Stimulated activated naive CD8-positive, alpha-beta T cell treated with anti-CD3 and anti-CD28 coated beads, Interleukin-15, amount 100 ng/mL, for 72 hours (primary cell): ENCODE results near the gene NUBP2.
"Not testable (repeated sequence)": the region's sequence is repeated elsewhere in the genome, so short reads cannot be mapped to it uniquely, and the experiment has no call there.

ENCODE experiments used
- ATAC-seq: fragments of 150-1000 bp; cut with Tn5 transposase; 2 replicates; pipeline ENCODE4 v1.10.0; 2021; ENCODE audit warnings: mild to moderate bottlenecking, moderate library complexity
- DNase-seq, 2 donors: peaks; one replicate each; pipeline ENCODE4 v3.0.0; 2021 to 2022
- H3K27ac Mint-ChIP-seq, 2 donors: one replicate each; pipeline ENCODE4 v1.8.0; 2022; ENCODE audit warnings: mild to moderate bottlenecking in 2 of 2, mixed read lengths in 2 of 2, moderate library complexity in 2 of 2
- H3K27me3 Mint-ChIP-seq: one replicate; pipeline ENCODE4 v1.8.0; 2022; ENCODE audit warnings: mixed read lengths
- H3K4me1 Mint-ChIP-seq: one replicate; pipeline ENCODE4 v1.8.0; 2022; ENCODE audit warnings: mild to moderate bottlenecking, mixed read lengths
- H3K4me3 Mint-ChIP-seq, 2 donors: one replicate each; pipeline ENCODE4 v1.8.0; 2022; ENCODE audit warnings: mild to moderate bottlenecking in 2 of 2, mixed read lengths in 2 of 2, moderate library complexity in 1 of 2
- H3K9me3 Mint-ChIP-seq, 2 donors: one replicate each; pipeline ENCODE4 v1.8.0; 2022; ENCODE audit warnings: mixed read lengths in 2 of 2

The NUBP2 gene

DNA sequence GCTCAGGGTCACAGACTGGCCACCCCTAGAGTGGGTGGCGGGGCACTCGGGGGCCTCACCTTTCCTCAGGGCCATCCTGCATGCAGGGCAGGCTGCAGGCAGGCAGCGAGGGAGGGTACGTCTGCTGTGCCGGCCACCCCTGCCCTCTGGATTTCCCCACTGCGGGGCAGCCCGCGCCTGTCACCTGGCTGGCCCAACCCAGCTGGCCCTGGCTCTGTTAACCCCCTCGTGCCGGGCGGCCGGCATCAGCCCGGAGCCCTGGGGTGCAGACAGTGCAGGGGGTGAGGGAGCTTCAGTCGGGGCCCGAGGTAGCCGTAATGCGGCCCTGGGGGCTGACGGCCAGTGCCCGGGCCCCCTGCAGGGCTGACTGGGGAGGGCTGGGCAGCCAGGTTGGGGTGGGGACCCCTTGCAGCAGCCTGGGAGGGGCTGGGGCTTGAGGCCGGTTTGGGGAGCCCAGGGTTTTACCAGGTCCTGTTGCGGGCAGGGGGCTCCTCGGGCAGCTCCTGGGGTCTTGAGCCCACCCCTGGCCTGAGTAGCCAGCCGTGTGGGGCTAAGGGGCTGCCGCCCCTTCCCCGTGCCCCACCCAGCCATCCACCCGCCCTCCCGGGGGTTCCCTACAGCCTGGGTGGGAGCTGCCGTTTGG, 10.9 kb downstream of the NUBP2 start, which contains the start of gene IGFALS:
Gene IGFALS, minus strand, starts transcription at position 128 of the 643 bp plus-strand sequence. Its CDS starts 53 bp downstream, at position 75.
- peaks cover 0 to 8% of the 10 kb centered on the region in 2 donors for H3K9me3 Mint-ChIP-seq
- peak in 1 of 2 donors; percentile 11 for DNase-seq
- no peaks in the 10 kb centered on the region for H3K27me3 Mint-ChIP-seq
- H3K4me3 Mint-ChIP-seq: no peak within 1 kb of the TSS
- peak; percentile 14 for ATAC-seq
- no peak within 1 kb of the TSS for H3K27ac Mint-ChIP-seq
- peaks cover 4% of the 10 kb centered on the region for H3K4me1 Mint-ChIP-seq

DNA sequence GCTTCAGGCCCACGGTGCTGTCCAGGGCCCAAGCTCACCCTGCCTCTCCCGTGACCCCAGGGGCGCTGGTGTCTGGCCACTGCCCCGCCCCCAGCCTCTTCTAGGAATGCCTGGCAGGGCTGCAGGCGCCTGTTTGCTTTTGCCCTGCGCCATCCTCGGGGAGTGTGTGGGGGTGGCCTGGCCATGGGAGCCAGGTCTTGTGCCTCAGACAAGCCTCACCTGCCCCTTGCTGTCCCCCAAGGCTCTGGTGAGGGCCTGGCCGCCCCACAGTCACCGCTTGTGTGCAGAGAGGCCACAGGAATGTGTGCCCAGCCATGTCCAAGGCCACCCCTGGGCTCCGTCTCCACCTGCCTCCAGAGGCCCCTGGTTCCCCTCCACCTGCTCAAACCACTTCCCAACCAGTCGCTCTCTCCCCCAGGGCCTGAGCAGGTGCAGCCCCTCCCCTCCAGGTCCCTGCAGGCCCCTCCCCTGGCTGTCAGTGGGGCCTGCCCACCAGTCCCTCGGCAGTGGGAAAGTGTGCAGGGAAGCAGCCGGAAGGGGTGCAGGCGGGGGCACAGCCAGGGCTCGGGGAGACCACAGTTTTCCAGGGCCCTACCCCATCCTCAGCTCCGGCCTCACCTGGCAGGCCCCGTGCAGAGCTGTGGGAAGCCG, 11.6 kb downstream of the NUBP2 start:
- no peaks in the 10 kb centered on the region for H3K27me3 Mint-ChIP-seq
- H3K27ac Mint-ChIP-seq: no peak overlapping the region
- ATAC-seq: no peak
- no peaks in the 10 kb centered on the region for H3K4me1 Mint-ChIP-seq
- peak in 1 of 2 donors; percentile 8 for DNase-seq
- no peak overlapping the region for H3K4me3 Mint-ChIP-seq
- peaks cover 5 to 14% of the 10 kb centered on the region in 2 donors for H3K9me3 Mint-ChIP-seq

DNA sequence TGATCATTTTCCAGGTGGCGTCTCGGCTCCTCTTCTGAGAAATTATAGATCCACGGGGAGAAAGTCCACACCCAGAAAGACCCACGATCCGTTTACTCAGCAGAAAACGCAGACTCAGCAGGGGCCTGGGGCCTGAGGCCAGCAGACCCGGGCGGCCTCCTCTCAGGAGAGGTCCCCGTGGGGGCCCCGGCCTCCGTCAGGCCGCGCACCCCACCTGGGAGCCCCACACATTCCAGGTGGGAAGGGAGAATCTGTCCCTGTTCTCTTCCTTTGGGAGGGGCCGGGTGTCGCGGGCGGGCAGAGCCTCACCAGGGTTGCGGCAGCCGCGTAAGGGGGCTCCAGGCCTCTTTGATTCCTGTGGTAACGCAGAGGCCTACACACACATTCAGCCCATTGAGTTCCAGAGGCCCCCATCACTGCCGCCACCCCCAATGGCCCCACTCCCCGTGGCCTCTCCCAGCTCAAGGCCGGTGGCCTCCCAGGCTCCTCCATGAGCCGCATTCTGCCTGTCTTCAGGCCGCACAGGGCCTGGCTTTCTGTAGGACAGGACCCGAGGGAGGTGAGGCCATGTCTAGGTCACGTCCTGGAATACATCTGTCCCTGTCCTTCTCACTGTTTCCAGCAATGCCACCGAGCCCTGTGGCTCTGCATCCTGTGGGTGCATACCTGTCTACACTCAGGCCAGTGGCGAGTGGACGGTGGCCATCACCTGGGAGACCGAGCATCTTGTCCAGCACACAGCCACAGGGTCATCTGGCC, 12.3 kb downstream of the NUBP2 start:
- DNase-seq: no peak
- Mint-ChIP-seq H3K9me3 (peaks cover 13 to 22% of the 10 kb centered on the region in 2 donors), H3K27me3 (no peaks in the 10 kb centered on the region), H3K27ac (no peak overlapping the region), H3K4me3 (no peak overlapping the region), H3K4me1 (no peaks in the 10 kb centered on the region)
- ATAC-seq: no peak

DNA sequence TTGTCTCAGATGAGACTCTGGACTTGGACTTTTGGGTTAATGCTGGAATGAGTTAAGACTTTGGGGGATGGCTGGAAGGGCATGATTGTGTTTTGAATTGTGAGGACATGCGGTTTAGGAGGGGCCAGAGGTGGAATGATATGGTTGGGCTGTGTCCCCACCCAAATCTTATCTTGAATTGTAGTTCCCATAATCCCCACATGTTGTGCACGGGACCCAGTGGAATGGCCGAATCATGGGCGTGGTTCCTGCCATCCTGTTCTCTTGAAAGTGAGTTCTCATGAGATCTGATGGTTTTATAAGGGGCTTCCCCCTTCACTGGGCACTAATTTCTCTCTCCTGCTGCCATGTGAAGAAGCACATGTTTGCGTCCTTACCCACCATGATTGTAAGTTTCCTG, 16.5 kb downstream of the NUBP2 start:
- H3K27me3 Mint-ChIP-seq, DNase-seq, H3K4me1 Mint-ChIP-seq, H3K27ac Mint-ChIP-seq, ATAC-seq, H3K4me3 Mint-ChIP-seq: not testable (repeated sequence)
- peaks cover 13 to 23% of the 10 kb centered on the region in 2 donors for H3K9me3 Mint-ChIP-seq

DNA sequence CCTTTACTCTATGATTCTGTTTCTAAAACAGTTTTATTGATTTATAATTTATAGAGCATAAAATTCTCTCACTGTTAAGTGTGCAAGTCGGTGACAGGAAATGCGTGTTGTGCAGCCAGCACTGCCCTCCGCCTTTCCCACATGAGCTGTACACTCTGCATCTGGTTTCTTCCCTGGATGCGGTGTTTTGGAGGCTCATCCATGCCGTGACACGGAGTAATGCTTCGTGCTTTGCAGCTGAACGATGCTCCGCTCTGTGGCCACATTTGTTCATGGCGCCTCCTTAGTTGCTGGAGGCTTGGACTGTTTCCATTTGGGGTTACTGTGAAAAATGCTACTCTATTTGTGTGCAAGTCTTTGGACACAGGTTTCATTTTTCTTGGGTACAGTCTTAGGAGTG, 17.9 kb downstream of the NUBP2 start:
- Mint-ChIP-seq H3K4me3 (no peak overlapping the region), H3K27ac (peak overlapping the region in 1 of 2 donors; percentile 27), H3K27me3 (no peaks in the 10 kb centered on the region), H3K9me3 (peaks cover 13 to 23% of the 10 kb centered on the region in 2 donors), H3K4me1 (no peaks in the 10 kb centered on the region)
- DNase-seq: no peak
- no peak for ATAC-seq

DNA sequence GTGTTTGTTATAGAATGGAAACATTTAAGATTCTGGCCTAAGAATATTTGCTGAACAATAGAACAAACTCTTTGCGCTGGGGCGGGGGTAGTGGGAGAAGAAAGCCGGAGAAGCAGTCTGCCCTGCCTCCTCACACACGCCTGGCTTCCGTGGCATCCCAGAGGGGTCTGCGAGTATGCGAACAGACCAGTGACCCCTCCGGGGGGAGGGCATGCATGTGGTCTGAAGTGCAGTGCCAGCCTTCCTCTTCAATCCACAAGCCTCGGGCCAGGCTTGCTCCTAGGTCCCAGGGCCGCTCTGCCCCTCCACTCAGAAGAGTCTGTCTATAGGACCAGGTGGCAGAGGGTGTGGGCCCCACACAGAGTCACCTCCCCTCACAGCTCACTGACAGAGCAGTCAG, 24.9 kb downstream of the NUBP2 start:
- DNase-seq: no peak
- no peak for ATAC-seq

DNA sequence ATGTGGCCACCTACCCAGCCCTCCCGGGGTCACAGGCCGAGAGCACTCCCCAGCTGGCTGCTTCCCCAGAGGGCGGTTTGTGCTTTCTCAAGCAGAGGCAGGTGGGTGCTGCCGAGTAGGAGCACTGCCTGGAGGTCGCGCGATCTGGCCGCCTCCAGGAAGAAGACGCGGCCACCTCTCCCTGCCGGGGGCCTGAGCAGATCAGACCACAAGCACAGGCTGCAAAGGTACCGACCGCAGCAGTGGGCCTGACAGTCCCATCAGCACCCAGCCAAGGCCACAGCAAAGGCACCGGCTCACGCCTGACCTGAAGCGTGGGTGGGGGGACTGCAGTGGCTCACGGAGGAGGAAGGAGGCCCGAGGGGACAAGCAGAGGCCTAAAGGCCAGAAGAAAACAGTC, 25.9 kb downstream of the NUBP2 start:
- Mint-ChIP-seq H3K27ac (no peak overlapping the region), H3K9me3 (no peaks in the 10 kb centered on the region), H3K4me1 (peaks cover 8% of the 10 kb centered on the region), H3K4me3 (no peak overlapping the region), H3K27me3 (no peaks in the 10 kb centered on the region)
- ATAC-seq (no peak), DNase-seq (no peak)

More for the DNA sequence above, 24.9 kb downstream of the NUBP2 start:
- Mint-ChIP-seq H3K4me3 (no peak overlapping the region), H3K9me3 (no peaks in the 10 kb centered on the region), H3K27me3 (no peaks in the 10 kb centered on the region), H3K27ac (no peak overlapping the region), H3K4me1 (peaks cover under 1% of the 10 kb centered on the region)

DNA sequence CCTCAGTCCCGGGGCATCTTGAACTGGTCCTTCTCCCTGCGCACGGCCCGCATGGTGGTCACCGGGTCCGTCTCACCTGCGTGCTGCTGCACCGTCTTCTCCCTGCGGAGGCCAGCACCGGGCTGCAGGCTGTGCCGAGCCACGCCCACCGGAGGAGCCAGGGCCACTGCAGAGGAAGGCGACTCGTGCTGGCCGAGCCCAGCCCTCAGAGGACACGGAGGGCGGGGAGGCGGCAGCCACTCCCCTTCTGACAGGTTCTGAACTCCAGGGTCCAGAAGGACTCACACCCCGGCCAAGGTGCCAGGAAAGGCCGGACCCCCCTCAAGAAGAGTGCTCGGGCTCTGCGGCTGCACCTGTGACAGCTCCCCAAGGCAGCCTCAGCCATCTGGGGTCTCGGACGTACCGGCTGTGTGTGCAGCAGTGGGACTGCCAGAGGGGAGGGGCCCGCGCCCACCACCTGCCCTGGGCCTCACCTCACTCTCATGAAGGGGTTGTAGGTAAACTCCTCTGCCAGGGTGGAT, 26.6 kb downstream of the NUBP2 start:
- ATAC-seq: no peak
- no peak overlapping the region for H3K4me3 Mint-ChIP-seq
- no peak overlapping the region for H3K27ac Mint-ChIP-seq
- H3K27me3 Mint-ChIP-seq: no peaks in the 10 kb centered on the region
- no peak for DNase-seq
- peaks cover 8% of the 10 kb centered on the region for H3K4me1 Mint-ChIP-seq
- no peaks in the 10 kb centered on the region for H3K9me3 Mint-ChIP-seq

DNA sequence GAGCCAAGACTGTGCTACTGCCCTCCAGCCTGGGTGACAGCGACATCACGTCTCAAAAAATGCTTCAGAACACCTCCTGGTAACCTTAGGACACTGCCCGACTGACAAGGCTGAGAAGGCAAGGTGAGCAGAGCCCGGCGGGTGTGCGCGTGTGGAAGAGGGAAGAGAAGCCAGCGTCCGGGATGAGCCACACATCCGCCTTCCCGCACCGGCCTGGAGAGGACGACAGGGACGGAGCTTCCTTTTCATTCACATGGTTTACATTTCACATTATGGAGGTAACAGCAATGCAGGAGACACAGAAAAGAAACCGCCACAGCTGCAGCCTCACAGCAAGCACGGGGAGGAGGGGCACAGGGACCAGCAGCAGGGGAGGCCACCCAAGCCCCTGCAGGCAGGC, 27.3 kb downstream of the NUBP2 start:
- ATAC-seq (no peak), DNase-seq (no peak)
- no peaks in the 10 kb centered on the region for H3K9me3 Mint-ChIP-seq
- H3K27me3 Mint-ChIP-seq: no peaks in the 10 kb centered on the region
- peak overlapping the region; percentile 13 to 49 for H3K27ac Mint-ChIP-seq
- no peak overlapping the region for H3K4me3 Mint-ChIP-seq
- peaks cover 8% of the 10 kb centered on the region for H3K4me1 Mint-ChIP-seq

DNA sequence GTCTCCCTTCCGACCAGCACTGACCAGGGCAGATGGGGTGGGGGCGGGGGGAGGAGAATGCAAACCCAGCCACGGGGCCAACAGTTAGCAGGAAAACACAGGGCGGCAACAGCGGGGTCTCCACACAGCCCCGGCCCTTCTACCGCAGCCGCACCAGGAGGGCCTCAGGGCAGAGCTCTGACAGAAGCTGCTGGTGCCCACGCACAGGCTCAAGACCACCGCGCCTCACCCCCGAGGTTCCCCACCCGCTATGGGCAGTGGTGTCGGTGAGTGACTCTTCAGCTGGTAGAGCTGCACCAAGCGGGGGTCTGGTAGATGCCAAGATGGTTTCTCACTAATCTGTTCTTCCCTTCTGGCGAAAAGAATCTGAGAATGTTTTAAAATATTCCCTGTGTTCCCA, 27.8 kb downstream of the NUBP2 start:
- Mint-ChIP-seq H3K4me3 (no peak overlapping the region), H3K27ac (no peak overlapping the region), H3K9me3 (no peaks in the 10 kb centered on the region), H3K27me3 (no peaks in the 10 kb centered on the region), H3K4me1 (peaks cover 8% of the 10 kb centered on the region)
- ATAC-seq (no peak), DNase-seq (no peak)

DNA sequence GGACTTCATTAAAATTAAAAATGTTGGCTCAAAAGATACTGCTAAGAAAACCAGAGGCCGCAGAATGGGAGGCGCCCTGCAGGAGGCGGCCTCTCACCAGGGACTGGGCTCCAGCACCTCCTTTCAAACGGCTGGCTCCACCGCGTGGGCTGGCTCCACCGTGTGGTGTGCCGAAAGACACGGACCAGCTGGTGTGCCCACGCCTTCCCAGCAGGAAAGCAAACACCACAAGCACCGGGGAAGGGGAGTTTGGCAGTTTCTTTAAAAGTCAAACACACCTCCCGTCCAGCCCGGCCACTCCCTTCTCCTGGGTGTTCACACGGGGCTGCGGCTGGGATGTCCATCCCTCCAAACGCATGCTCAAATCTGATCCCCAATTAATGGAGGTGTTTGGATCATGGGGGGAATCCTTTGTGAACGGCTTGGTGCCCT, 30.0 kb downstream of the NUBP2 start:
- no peaks in the 10 kb centered on the region for H3K9me3 Mint-ChIP-seq
- no peak overlapping the region for H3K27ac Mint-ChIP-seq
- ATAC-seq (peak; percentile 88), DNase-seq (peak; percentile 38 to 53)
- H3K4me1 Mint-ChIP-seq: peaks cover 8% of the 10 kb centered on the region
- H3K4me3 Mint-ChIP-seq: no peak overlapping the region
- H3K27me3 Mint-ChIP-seq: no peaks in the 10 kb centered on the region

DNA sequence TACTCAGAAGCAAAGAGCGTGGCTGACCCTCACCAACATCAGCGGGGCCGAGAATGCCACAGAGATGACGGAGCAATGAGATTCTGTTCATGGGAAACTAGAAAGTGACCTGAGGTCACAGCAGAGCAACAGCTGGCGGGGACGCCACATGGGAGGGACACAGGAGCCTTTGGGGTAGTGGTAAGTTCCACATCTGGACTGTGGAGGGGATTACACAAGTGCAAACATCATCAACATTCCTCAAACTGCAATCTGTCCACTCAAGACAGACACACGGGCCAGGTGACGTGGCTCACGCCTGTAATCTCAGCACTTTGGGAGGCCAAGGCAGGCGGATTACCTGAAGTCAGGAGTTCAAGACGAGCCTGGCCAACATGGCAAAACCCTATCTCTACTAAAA, 32.7 kb downstream of the NUBP2 start:
- H3K27ac Mint-ChIP-seq: peak overlapping the region in 1 of 2 donors; percentile 63

DNA sequence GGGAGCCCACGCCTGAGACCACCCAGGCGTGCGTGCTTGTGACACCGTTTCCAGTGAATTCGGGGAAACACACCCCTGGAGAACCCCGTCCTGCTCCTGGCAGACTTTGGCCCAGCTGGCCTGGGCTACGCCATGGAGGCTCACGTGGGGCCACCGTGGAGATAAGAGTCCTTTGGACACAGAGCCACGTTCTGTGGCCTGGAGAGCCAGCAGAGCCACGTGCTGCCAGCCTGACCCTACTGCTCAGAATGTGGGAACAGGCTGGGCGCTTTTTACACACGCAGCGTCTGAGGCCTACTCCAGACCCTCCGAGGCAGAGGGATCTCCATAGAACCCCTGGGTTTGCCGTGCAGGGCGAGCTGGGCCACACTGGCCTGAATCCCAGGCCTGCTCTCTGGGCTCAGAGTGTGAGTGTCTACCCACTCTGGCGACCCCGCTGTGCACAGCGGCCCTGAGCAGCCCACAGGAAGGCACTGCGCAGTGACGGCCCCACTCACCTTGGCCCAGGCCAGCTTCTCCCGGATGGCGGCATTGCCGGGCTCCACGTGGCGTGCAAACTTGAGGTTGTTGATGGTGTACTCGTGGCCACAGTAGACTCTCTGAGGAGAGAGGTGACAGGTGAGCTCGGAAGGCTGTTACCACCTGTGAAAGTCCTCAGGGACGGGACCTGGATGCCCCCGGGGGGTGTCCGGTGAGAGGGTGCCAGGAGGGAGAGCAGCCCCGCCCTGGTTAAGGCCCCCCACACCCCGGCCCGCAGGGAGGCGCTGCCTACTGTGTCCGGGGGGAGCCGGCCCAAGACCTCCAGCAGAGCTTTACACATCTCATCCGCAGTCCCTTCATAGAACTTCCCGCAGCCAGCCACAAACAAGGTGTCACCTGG, 33.9 kb downstream of the NUBP2 start:
- H3K4me1 Mint-ChIP-seq: peaks cover 8% of the 10 kb centered on the region
- no peaks in the 10 kb centered on the region for H3K27me3 Mint-ChIP-seq
- H3K9me3 Mint-ChIP-seq: no peaks in the 10 kb centered on the region
- no peak overlapping the region for H3K4me3 Mint-ChIP-seq
- ATAC-seq: no peak
- no peak for DNase-seq
- H3K27ac Mint-ChIP-seq: no peak overlapping the region

More for the DNA sequence above, 32.7 kb downstream of the NUBP2 start:
- H3K27me3 Mint-ChIP-seq: no peaks in the 10 kb centered on the region
- no peak overlapping the region for H3K4me3 Mint-ChIP-seq
- no peak for DNase-seq
- H3K9me3 Mint-ChIP-seq: no peaks in the 10 kb centered on the region
- H3K4me1 Mint-ChIP-seq: peaks cover 8% of the 10 kb centered on the region
- no peak for ATAC-seq

DNA sequence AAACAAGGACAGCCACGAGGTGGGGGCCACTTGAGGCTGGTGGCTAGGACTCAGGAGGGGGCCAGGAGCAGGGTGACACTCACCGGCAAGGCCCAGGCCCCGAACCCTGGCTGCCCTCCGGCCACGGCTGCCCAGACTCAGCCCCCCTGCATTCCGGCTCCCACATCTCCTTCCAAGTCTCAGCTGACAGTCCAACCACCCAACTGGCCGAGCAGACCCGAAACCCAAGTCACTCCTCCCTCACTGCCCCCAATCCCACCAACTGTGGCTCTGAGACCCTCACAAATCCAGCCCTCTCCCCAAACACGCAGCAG, 34.5 kb downstream of the NUBP2 start:
- DNase-seq: no peak
- Mint-ChIP-seq H3K9me3 (no peaks in the 10 kb centered on the region), H3K4me1 (peaks cover 8% of the 10 kb centered on the region), H3K27me3 (no peaks in the 10 kb centered on the region), H3K4me3 (no peak overlapping the region), H3K27ac (no peak overlapping the region)
- no peak for ATAC-seq

DNA sequence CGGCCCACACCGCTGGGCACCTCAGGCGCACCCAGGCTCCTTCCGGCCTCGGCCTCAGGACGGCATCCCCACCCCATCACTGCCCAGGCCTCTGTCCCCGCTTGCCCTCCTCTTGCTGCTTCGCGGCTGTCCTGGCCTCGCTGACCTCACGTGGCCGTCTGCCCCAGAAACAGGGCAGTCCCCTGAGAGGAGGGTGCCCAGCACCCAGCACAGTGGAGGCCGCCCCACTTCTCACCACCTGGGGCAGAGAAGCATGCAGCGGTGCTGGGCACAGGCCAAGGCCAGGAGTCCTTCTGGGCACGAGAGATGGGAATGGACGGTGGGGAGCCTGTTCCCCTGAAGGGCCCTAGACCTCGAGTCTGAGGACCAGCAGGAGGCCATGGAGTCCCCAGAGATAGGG, 35.0 kb downstream of the NUBP2 start:
- no peak overlapping the region for H3K4me3 Mint-ChIP-seq
- no peak overlapping the region for H3K27ac Mint-ChIP-seq

More for the DNA sequence above, 35.0 kb downstream of the NUBP2 start:
- no peak for ATAC-seq
- Mint-ChIP-seq H3K4me1 (peaks cover 7% of the 10 kb centered on the region), H3K9me3 (no peaks in the 10 kb centered on the region), H3K27me3 (no peaks in the 10 kb centered on the region)
- DNase-seq: no peak
